Activated T-helper 2 cell treated with anti-CD3 and anti-CD28 coated beads, Interferon-gamma antibody, Interleukin-2, Interleukin-4, amounts not matched to agents 10 μg/mL and 5 μg/mL and 100 μg/mL, durations not matched to agents 14 hours and 24 hours and 36 hours (primary cell): ENCODE results near the gene GOLGA5. TPM values are rescaled to one million over a fixed set of nuclear protein-coding genes. Genes with fewer than 3 reads are reported as not detected.
A peak's percentile ranks its signal among the peaks of the same experiment; 100 is the strongest.

Source experiments
- DNase-seq: peaks from one replicate; pipeline ENCODE4 v3.0.0; 2021; ENCODE audit warnings: low spot score
- H3K27ac Mint-ChIP-seq: one replicate; pipeline ENCODE4 v1.8.0; 2021; ENCODE audit warnings: mixed read lengths
- H3K27me3 Mint-ChIP-seq: one replicate; pipeline ENCODE4 v1.8.0; 2021; ENCODE audit warnings: low read depth, mixed read lengths
- H3K36me3 Mint-ChIP-seq: one replicate; pipeline ENCODE4 v1.8.0; 2021; ENCODE audit warnings: low read depth, mixed read lengths
- H3K4me1 Mint-ChIP-seq: one replicate; pipeline ENCODE4 v1.8.0; 2021; ENCODE audit warnings: low read depth, mixed read lengths
- H3K4me3 Mint-ChIP-seq: one replicate; pipeline ENCODE4 v1.8.0; 2021; ENCODE audit warnings: low read depth, mild to moderate bottlenecking, moderate library complexity, mixed read lengths
- H3K9me3 Mint-ChIP-seq: one replicate; pipeline ENCODE4 v1.8.0; 2021; ENCODE audit warnings: mixed read lengths
- intact Hi-C: fragments of 100-400 bp; cut with micrococcal nuclease; formaldehyde crosslinking; loops from one replicate; pipeline ENCODE4 v1.15.1; 2023
- total RNA-seq: library from RNA; stranded (reverse); gene quantifications from 2 replicates; pipeline ENCODE4 v1.2.3, GENCODE V29; 2022

The GOLGA5 gene
- total RNA-seq, 1 donor from 2014 or later, result 22.5 TPM

DNA sequence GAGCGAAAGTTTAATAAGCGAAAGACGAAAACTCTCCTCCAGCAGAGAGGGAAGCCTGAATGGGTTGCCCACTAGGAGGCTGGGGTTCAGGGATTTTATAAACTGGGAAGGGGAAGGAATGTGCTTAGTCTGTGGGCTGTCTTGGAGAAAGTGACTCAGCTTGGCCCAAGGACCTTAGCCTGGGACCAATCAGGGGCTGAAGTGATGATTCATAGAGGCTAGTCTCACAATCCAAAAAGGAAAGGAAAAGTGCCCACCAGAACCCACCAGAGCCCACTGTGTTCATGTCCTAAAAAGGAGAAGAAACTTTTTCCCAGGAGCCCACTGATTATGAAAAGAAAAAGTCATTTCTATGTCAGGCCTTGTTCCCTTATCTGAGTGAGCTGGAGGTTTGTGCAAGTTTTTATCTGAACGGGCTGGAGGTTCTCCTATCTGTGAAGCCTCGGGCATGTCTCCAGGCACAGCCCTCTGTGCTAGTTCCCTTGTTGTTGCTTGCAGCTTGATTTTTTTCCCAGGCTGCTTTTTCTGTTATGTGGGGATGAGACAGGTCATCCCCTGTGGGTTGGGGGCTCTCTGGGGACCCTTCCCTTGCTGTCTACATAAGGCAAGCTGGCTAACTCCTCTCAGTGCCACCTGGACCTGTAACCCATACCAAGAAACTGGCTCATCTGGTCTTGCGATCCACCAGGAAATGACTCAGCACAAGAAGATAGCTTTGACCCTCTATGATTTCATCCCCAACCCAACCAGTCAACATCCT lies 8.3 kb upstream of the GOLGA5 start:
- Mint-ChIP-seq H3K27me3 (peaks cover 15% of the 10 kb centered on the region), H3K4me3 (no peak overlapping the region), H3K9me3 (peaks cover 16% of the 10 kb centered on the region), H3K4me1 (peaks cover 5% of the 10 kb centered on the region), H3K27ac (no peak overlapping the region), H3K36me3 (peaks cover 8% of the 10 kb centered on the region)
- intact Hi-C loops, result no loop called here
- DNase-seq, result no peak

DNA sequence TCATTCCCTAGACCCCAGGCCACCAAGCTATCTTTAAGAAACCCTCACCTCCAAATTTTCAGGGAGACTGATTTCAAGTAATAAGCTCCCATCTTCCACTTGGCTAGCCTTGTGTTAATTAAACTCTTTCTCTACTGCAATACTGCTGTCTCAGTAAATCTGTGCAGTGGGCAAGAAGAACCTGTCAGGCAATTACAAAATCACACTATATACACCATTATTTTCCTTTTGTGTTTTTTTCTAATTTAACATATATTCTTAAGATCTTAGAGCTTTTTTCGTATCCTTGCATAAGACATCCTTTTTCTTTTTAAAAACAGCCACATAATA lies 7.7 kb upstream of the GOLGA5 start:
- Mint-ChIP-seq H3K4me1 (peaks cover 2% of the 10 kb centered on the region), H3K36me3 (peaks cover 8% of the 10 kb centered on the region), H3K27ac (no peak overlapping the region), H3K4me3 (no peak overlapping the region), H3K27me3 (peaks cover 12% of the 10 kb centered on the region), H3K9me3 (peaks cover 20% of the 10 kb centered on the region)
- DNase-seq, result no peak
- intact Hi-C loops, result no loop called here

DNA sequence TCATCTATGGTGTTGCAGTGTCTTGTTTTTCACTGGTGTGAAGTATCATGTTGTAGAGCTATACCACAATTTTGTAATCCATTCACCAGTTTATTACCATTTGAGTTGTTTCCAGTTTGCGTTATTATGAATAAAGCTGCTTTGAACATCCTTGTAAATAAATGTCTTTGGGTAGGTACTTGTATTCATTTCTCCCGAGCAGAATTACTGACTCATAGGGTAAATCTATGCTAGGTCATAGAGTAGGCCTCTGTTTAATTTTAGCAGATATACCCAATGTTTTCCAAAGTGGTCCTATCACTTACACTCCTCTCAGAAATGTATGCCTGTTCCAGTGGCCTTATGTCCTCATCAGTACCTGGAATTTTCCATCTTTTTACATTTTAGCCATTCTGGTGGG lies 6.6 kb upstream of the GOLGA5 start:
- H3K36me3 Mint-ChIP-seq, result peaks cover 8% of the 10 kb centered on the region
- no peak overlapping the region for H3K4me3 Mint-ChIP-seq
- no peak for DNase-seq

DNA sequence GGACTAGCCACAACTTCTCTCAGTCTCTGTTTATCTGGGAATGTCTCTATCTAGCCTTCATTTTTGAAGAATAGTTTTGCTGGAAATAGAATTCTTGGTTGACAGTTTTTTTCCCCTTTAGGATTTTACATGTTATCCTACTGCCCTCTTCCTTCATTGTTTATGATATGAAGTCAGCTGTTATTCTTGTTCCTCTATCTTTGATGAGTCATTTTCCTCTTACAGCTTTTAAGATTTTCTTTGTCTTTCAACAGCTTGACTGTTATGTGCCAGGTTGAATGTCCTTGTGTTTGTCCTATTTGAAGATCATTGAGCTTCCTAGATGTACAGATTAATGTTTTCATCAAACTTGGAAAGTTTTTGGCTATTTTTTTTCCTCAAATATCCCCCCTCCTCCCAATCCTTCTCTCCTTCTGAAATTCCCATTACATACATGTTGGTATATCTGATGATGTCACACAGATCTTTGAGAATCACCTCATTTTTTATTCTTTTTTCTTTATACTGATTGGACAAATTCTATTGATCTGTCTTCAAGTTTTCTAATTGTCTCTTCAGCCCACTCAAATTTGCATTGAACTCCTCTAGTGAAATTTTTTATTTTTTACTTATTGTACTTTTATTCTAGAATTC lies 4.5 kb upstream of the GOLGA5 start:
- DNase-seq, result no peak
- Mint-ChIP-seq H3K4me3 (no peak overlapping the region), H3K4me1 (peaks cover 6% of the 10 kb centered on the region), H3K27me3 (peaks cover 7% of the 10 kb centered on the region), H3K9me3 (peaks cover 28% of the 10 kb centered on the region), H3K36me3 (peaks cover 11% of the 10 kb centered on the region), H3K27ac (no peak overlapping the region)
- intact Hi-C loops, result no loop called here

More for the DNA sequence above, 6.6 kb upstream of the GOLGA5 start:
- peaks cover 13% of the 10 kb centered on the region for H3K27me3 Mint-ChIP-seq
- intact Hi-C loops, result no loop called here
- H3K27ac Mint-ChIP-seq, result no peak overlapping the region
- H3K4me1 Mint-ChIP-seq, result peaks cover 2% of the 10 kb centered on the region
- peaks cover 24% of the 10 kb centered on the region for H3K9me3 Mint-ChIP-seq

DNA sequence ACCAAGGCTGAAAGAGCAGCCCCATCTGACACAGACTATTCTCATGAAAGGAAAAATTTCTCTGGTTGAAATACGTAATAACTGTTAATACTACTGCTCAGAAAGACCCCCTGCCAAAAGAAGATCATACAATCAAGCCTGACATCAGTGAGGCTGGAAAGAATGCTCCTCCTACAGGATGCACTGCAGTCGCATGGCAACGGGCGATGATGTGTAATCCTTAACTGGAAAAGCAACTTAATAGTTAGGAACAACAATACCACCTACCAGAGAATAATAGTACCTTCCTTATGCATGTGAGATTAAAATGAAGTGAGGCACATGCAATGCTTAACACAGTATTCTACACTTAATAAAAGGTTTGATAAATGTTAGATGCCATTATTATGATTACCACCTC lies 1.2 kb upstream of the GOLGA5 start:
- no peak for DNase-seq
- peaks cover 28% of the 10 kb centered on the region for H3K9me3 Mint-ChIP-seq
- H3K4me3 Mint-ChIP-seq, result no peak overlapping the region
- H3K36me3 Mint-ChIP-seq, result peaks cover 29% of the 10 kb centered on the region
- H3K27me3 Mint-ChIP-seq, result peaks cover 7% of the 10 kb centered on the region
- intact Hi-C loops, result no loop called here
- no peak overlapping the region for H3K27ac Mint-ChIP-seq
- H3K4me1 Mint-ChIP-seq, result peaks cover 21% of the 10 kb centered on the region

DNA sequence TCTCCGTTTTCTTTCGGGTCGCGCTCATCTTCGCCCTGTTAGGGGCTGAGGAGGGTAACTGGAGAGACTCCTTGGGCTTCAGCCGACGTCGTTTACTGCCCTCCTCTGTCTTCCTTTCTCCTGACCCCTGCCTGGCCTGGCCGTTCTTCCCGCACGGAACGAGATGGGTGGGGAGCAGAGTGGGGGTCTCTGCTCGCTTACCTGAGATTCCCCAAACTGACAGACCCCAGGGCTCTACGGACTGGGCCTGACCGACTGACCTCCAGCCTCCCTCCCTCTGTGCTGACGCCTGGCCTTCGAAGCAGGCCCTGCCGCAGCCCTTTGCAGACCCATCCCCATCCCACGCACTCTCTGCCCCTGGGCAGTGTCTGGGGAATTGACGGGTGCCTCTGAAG lies 439 bp downstream of the GOLGA5 start:
- Mint-ChIP-seq H3K4me3 (peak overlapping the region; percentile 94), H3K9me3 (peaks cover 23% of the 10 kb centered on the region), H3K4me1 (peaks cover 24% of the 10 kb centered on the region), H3K27ac (peak overlapping the region; percentile 95), H3K27me3 (peaks cover 7% of the 10 kb centered on the region), H3K36me3 (peaks cover 32% of the 10 kb centered on the region)
- intact Hi-C loops, result no loop called here
- no peak for DNase-seq

DNA sequence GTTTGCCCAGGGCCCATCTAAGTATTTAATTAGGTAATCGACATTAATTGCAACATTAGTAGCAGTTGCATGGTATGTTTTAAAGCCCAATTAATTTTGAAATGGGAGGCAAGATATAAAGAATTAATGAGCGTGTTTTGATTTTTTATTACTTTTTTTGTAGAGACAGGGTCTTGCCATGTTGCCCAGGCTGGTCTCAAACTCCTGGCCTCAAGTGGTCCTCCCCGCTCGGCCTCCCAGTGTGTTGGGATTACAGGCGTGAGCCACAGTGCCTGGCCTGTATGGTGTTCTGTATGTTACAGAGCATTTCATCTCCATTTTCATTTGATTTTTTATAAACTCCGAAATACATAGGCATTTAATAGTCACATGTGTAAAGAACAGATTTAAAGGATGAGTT lies 856 bp downstream of the GOLGA5 start:
- no peak for DNase-seq
- Mint-ChIP-seq H3K27ac (peak overlapping the region; percentile 95), H3K4me1 (peaks cover 27% of the 10 kb centered on the region), H3K9me3 (peaks cover 18% of the 10 kb centered on the region), H3K36me3 (peaks cover 33% of the 10 kb centered on the region), H3K27me3 (peaks cover 7% of the 10 kb centered on the region), H3K4me3 (peak overlapping the region; percentile 94)
- intact Hi-C loops, result no loop called here

DNA sequence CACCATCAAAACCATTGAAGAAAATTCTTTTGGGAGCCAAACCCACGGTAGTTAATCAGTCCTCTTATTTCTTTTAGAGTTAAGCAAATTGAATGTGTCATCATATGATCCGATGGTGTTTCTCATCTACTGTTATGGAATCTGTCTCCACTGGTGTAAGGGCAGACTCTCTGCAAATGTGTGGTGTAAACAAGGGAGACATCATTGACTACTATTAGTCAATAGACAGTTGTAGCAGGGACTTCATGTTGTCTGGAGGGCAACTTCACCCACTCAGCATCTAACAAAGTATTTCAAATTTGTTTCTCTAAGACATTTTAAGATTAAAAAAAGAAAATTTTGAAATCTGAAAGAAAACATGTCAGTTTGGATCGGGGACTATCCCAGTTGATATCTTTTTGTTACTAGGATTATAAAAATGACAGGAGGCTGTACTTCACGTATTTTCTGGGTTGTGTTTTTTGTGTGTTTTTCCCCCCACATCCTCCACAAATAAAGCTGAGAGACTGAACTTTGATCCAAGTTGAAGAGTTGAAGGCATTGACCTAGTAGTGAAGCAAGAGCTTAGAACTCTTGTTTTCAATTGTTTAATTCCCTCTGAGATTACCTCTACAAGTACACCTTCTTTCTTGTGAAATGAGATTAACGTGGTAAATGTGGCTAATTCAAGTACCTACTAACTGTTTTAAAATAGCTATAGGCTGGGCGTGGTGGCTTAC lies 4.0 kb downstream of the GOLGA5 start:
- H3K4me1 Mint-ChIP-seq, result peaks cover 49% of the 10 kb centered on the region
- H3K27me3 Mint-ChIP-seq, result no peaks in the 10 kb centered on the region
- peaks cover 4% of the 10 kb centered on the region for H3K9me3 Mint-ChIP-seq
- no peak overlapping the region for H3K27ac Mint-ChIP-seq
- no peak for DNase-seq
- peaks cover 55% of the 10 kb centered on the region for H3K36me3 Mint-ChIP-seq
- no peak overlapping the region for H3K4me3 Mint-ChIP-seq
- intact Hi-C loops, result no loop called here

DNA sequence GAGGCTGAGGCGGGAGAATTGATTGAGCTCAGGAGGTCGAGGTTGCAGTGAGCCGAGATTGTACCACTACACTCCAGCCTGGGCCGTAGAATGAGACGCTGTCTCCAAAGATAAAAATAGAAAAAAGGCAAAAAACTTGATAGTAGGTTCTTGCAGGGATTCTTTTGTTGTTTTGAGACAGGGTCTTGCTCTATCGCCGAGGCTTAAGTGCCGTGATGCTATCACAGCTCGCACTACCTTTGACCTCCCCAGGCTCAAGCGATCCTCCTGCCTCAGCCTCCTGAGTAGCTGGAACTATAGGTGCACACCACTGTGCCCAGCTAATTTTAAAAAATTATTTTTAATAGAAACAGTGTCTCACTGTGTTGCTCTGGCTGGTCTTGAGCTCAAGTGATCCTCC lies 4.7 kb downstream of the GOLGA5 start:
- peaks cover 47% of the 10 kb centered on the region for H3K4me1 Mint-ChIP-seq
- H3K36me3 Mint-ChIP-seq, result peaks cover 60% of the 10 kb centered on the region
- no peaks in the 10 kb centered on the region for H3K27me3 Mint-ChIP-seq
- H3K9me3 Mint-ChIP-seq, result peaks cover under 1% of the 10 kb centered on the region
- H3K4me3 Mint-ChIP-seq, result no peak overlapping the region
- no peak overlapping the region for H3K27ac Mint-ChIP-seq
- intact Hi-C loops, result no loop called here
- no peak for DNase-seq

DNA sequence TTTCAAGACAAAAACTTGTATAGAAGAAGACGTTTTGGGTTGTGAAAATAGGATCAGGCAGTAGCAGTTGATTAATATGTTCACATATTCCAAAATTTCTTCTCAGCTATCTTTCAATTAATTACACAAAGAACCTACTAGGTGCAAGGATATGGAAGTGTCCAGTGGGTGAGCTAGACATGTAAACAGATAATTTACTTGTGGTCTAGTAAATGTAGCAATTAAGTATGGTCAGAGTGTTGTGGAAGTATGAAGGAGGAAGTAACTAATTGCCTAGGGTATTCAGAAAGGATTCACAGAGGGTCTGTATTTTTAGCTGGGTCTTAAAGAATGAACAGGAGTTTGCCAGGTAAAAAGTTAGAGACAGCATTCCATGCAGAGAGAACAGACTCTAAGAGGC lies 5.9 kb downstream of the GOLGA5 start:
- H3K4me1 Mint-ChIP-seq, result peaks cover 47% of the 10 kb centered on the region
- no peaks in the 10 kb centered on the region for H3K9me3 Mint-ChIP-seq
- peak overlapping the region; percentile 10 for H3K4me3 Mint-ChIP-seq
- intact Hi-C loops, result no loop called here
- peak overlapping the region; percentile 58 for H3K27ac Mint-ChIP-seq
- no peak for DNase-seq
- H3K27me3 Mint-ChIP-seq, result no peaks in the 10 kb centered on the region
- H3K36me3 Mint-ChIP-seq, result peaks cover 62% of the 10 kb centered on the region

DNA sequence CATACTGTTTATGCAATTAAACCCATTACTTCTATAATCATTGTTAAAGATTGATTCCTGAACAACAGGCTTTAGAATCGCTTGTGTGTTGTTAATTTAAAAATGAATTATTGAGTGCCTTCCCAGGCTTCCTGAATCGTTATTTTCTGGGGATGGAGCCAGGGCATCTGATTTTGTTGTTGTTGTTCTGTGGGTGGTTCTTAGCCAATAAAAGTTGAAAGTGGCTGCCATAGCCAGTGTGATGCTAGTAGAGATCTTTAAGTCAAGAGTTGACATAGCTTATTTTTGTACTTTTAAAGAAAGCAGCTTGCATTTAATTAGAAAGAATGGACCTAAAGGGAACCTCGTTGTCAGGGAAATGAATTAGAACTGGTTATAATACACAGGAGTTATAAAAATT lies 6.4 kb downstream of the GOLGA5 start:
- Mint-ChIP-seq H3K4me3 (no peak overlapping the region), H3K36me3 (peaks cover 67% of the 10 kb centered on the region)
- no peak for DNase-seq

DNA sequence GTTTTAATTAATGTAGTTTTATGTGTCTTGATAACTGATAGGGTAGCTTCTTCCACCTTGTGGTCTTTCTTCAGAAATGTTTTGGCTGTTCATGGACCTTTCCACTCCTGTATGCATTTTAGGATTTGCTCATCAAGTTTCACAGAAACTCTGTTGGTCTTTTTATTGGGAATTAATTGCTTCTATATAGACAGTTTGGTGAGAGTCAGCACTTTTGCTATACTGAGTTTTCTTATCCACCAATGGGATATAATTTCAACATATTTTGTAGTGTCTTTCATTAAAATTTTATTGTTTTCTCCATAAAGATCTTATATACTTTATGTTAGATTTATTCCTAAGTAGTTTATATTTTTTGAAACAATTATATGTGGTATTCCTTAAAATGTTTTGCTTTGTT lies 7.8 kb downstream of the GOLGA5 start:
- peak overlapping the region; percentile 27 for H3K4me3 Mint-ChIP-seq
- H3K9me3 Mint-ChIP-seq, result no peaks in the 10 kb centered on the region
- H3K36me3 Mint-ChIP-seq, result peaks cover 67% of the 10 kb centered on the region
- DNase-seq, result no peak
- H3K4me1 Mint-ChIP-seq, result peaks cover 36% of the 10 kb centered on the region
- intact Hi-C loops, result no loop called here
- H3K27me3 Mint-ChIP-seq, result no peaks in the 10 kb centered on the region
- no peak overlapping the region for H3K27ac Mint-ChIP-seq

More for the DNA sequence above, 6.4 kb downstream of the GOLGA5 start:
- H3K27ac Mint-ChIP-seq, result no peak overlapping the region
- H3K27me3 Mint-ChIP-seq, result no peaks in the 10 kb centered on the region
- H3K4me1 Mint-ChIP-seq, result peaks cover 43% of the 10 kb centered on the region
- no peaks in the 10 kb centered on the region for H3K9me3 Mint-ChIP-seq
- intact Hi-C loops, result no loop called here

DNA sequence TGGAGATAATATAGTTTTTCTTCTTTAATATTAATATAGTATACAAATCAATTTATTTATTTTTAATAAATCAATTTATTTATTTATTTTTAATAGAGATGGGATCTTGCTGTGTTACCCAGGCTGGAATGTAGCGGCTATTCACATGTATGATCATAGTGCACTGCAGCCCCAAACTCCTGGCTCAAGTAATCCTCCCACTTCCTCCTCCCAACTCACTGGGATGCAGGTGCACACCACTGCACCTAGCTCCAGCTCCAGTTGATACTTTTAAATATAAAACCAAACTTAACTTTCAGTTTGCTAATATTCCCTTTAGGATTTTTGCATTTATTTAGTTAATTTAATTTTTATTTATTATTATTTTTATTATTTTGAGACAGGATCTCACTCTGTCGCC lies 8.6 kb downstream of the GOLGA5 start:
- intact Hi-C loops, result no loop called here
- no peaks in the 10 kb centered on the region for H3K27me3 Mint-ChIP-seq
- no peak overlapping the region for H3K4me3 Mint-ChIP-seq
- peaks cover 66% of the 10 kb centered on the region for H3K36me3 Mint-ChIP-seq
- no peak overlapping the region for H3K27ac Mint-ChIP-seq
- DNase-seq, result no peak
- H3K4me1 Mint-ChIP-seq, result peaks cover 33% of the 10 kb centered on the region
- no peaks in the 10 kb centered on the region for H3K9me3 Mint-ChIP-seq
